GM19468 (cell line): Measurements from ENCODE around the gene MROH9.

Experiments used
- ATAC-seq: cut with Tn5 transposase; IDR thresholded peaks from one replicate; pipeline ENCODE4 v1.9.1; 2021; ENCODE audit warnings: mild to moderate bottlenecking, moderate library complexity, moderate number of reproducible peaks; ENCODE audit not compliant: unreplicated experiment; ENCODE audit errors: extremely low read depth

MROH9 gene

DNA sequence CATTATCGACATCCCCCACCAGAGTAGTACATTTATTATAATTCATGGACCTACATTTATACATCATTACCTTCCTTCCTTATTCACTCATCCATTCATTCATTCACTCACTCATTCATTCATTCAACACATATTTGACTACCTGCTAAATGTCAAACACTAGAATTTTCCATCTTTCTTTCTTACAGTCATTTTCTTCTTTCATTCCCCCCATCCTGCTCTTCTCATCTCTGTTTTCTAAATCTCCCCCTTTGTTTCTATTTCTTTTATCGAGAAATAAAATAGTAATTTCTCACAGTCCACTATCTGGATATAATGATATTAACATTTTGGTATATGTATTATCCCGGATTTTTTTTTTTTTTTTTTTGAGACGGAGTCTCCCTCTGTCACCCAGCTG, 127.6 kb downstream of the MROH9 start:
- no peak for ATAC-seq

- ATAC-seq, result no peak
Measured at GRCh38 chr1:171075041-171075440, 139.7 kb downstream of the MROH9 start.

DNA sequence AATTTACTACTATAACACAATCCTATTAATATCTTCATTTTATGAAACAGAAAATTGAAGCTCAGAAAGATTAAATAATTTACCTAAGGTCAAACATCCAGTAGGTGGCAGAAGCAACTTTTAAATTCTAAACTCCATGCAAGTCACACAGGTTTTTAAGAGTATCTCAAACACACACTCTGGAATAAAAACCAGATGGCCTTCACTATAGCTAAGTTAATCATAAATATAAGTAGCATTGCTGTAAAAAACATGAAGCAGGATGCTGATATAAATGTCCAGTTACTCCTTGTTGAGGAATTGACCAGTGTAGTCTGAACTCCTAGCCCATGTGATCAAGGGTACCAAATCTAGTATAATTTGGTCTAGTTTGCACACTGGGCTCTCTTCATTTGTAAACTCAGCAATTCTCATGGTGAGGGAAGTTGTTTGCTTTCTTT, 146.0 kb downstream of the MROH9 start:
- no peak for ATAC-seq

- no peak for ATAC-seq
Measured at GRCh38 chr1:171081763-171082201, 146.4 kb downstream of the MROH9 start.

GRCh38 chr1:171082606-171083005, 147.3 kb downstream of the MROH9 start:
- no peak for ATAC-seq

- ATAC-seq, result no peak
Measured at GRCh38 chr1:171083222-171083621, 147.9 kb downstream of the MROH9 start.

GRCh38 chr1:171084091-171084490, 148.8 kb downstream of the MROH9 start:
- no peak for ATAC-seq

DNA sequence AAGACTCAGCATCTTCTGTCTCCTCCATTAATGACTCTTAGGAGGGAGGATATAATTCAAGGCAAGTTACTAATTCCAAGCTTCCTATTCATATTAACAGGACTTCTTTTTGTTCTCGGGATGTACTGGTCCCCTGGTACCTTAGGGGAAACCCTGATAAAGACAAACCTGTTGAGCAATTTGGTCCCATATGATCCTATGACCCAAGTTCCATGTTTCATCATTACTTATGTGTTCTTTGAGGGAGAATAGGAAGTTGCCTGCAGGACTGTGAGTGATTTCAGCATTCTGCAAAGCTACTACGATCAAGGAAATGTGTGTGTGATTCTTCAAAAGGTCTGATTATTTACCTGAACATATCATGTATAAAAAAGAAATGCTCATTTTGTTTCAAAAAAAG, 149.5 kb downstream of the MROH9 start:
- no peak for ATAC-seq

DNA sequence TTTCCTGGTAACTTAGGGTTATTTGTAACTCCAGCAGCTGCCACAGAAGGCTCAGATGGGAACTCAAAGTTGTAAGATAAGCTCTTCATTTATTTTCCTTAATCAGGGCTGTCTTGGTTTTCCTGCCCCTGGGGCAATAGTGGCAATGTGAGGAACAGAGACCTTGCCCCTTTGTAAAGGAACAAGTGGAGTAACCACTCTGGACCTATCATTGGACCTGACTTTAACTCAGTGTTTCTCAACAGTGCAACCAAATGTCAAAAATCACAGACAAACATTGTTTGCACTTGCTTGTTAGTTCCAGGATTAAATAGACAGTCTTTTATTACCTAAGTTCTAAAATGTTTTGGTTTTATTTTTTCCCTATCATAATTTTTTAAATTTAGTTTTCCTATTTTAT, 152.6 kb downstream of the MROH9 start:
- ATAC-seq, result no peak

GRCh38 chr1:171090604-171091003, 155.3 kb downstream of the MROH9 start, which contains the start of gene FMO3:
Gene FMO3, plus strand, starts transcription at chr1:171090905. Its CDS starts 1,754 bp downstream, at chr1:171092659.
- no peak for ATAC-seq

GRCh38 chr1:171103862-171104261, 168.5 kb downstream of the MROH9 start:
- no peak for ATAC-seq

- no peak for ATAC-seq
Measured at GRCh38 chr1:171107262-171107940, 172.1 kb downstream of the MROH9 start.

DNA sequence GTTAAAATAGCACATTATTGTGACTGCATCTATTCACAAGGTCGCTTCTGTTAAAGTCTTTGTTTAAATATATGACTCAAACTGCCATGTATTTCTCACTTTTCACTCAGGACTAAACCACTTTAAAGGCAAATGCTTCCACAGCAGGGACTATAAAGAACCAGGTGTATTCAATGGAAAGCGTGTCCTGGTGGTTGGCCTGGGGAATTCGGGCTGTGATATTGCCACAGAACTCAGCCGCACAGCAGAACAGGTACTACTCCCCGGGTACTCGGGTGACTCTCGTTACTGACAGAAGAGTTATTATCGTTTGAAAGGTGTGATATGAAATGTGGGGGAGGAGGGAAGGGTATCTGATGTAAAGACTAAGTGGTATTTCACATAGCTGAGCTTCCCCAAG, 172.6 kb downstream of the MROH9 start:
- ATAC-seq, result no peak

DNA sequence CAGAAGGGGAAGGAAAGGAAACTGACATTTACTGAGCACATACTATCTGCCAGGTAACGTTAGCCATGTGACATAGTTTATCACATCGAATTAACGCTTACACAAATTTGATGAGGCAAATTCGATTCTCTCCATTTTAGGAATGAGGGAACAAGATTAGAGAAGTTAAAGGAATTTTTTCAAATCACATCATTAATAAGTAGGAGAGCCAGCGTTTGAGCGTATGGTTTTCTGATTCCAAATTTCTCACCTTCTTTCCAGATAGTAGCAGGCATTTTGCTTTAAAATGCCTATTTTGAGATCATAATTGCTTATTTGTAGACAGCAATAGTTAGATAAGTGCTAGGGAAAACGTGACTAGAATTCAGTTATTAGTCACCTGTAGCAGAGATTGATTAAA, 174.6 kb downstream of the MROH9 start:
- no peak for ATAC-seq

GRCh38 chr1:171110621-171111326, 175.4 kb downstream of the MROH9 start:
- no peak for ATAC-seq

- no peak for ATAC-seq
Measured at GRCh38 chr1:171112119-171112518, 176.8 kb downstream of the MROH9 start.

DNA sequence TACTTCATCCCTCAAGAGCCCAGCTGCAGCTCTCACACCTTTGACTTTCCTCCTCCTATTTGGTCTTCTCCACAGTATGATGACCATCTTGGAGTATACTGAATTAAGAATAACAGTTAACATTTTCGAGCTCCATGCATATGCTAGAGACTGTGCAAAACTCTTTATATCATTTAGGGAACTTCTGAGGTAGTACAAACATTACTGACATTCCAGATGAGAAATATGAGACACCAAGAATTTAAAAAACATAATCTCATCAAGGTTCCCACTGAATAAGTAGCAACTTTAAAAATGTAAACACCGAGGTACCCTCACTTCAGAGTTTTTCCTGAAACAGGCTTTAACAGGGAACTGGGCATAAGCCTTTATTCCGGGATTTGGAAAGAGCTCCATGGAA, 178.0 kb downstream of the MROH9 start:
- ATAC-seq, result no peak
